HG02885 (cell line): Measurements from ENCODE around the gene NAGPA.
"Not testable (repeated sequence)": the region's sequence is repeated elsewhere in the genome, so short reads cannot be mapped to it uniquely, and the experiment has no call there.

Source experiments
- ATAC-seq: cut with Tn5 transposase; IDR thresholded peaks from one replicate; pipeline ENCODE4 v1.9.1; 2021; ENCODE audit warnings: mild to moderate bottlenecking; ENCODE audit not compliant: unreplicated experiment, poor library complexity

Gene NAGPA

GRCh38 chr16:5062790-5063765 lies 29.3 kb upstream of the NAGPA start:
- ATAC-seq: no peak

- peak; percentile 92 for ATAC-seq
Observed at GRCh38 chr16:5062051-5062450, 28.3 kb upstream of the NAGPA start.

- no peak for ATAC-seq
Observed at GRCh38 chr16:5060073-5060641, 26.4 kb upstream of the NAGPA start.

- no peak for ATAC-seq
Observed at GRCh38 chr16:5059386-5060072, 25.8 kb upstream of the NAGPA start.

- ATAC-seq: no peak
Observed at GRCh38 chr16:5058476-5058875, 24.7 kb upstream of the NAGPA start.

- ATAC-seq: peak; percentile 69
Observed at GRCh38 chr16:5056352-5056751, 22.6 kb upstream of the NAGPA start.

GRCh38 chr16:5054876-5055865 lies 21.4 kb upstream of the NAGPA start:
- ATAC-seq: no peak

GRCh38 chr16:5046914-5047313 lies 13.2 kb upstream of the NAGPA start:
- no peak for ATAC-seq

GRCh38 chr16:5045499-5046115 lies 11.9 kb upstream of the NAGPA start:
- ATAC-seq: no peak

- not testable (repeated sequence) for ATAC-seq
Observed at GRCh38 chr16:5044581-5044980, 10.8 kb upstream of the NAGPA start.

- ATAC-seq: no peak
Observed at GRCh38 chr16:5044011-5044540, 10.3 kb upstream of the NAGPA start.

- ATAC-seq: no peak
Observed at GRCh38 chr16:5042574-5043171, 8.9 kb upstream of the NAGPA start.

GRCh38 chr16:5041600-5042133 lies 7.9 kb upstream of the NAGPA start:
- peak; percentile 82 for ATAC-seq

GRCh38 chr16:5040451-5040850 lies 6.7 kb upstream of the NAGPA start:
- no peak for ATAC-seq

- ATAC-seq: no peak
Observed at GRCh38 chr16:5036228-5037156, 2.8 kb upstream of the NAGPA start.

- ATAC-seq: no peak
Observed at GRCh38 chr16:5035909-5036227, 2.1 kb upstream of the NAGPA start.

GRCh38 chr16:5034167-5034523 lies 410 bp upstream of the NAGPA start:
- no peak for ATAC-seq

- no peak for ATAC-seq
Observed at GRCh38 chr16:5032748-5033167, 977 bp downstream of the NAGPA start.
